Left lung (tissue), 10 donors: ENCODE results near the gene UBXN4. TPM values are rescaled to one million over a fixed set of nuclear protein-coding genes. Genes with fewer than 3 reads are reported as not detected.

ENCODE experiments used
- ATAC-seq: fragments of 200-7000 bp; cut with Tn5 transposase; one replicate; pipeline ENCODE4 v1.9.1; 2020; ENCODE audit warnings: moderate library complexity
- DNase-seq, 4 donors: peaks; one replicate each; pipeline ENCODE4 v3.0.0-alpha.2; 2013 to 2020
- H3K27ac ChIP-seq, 2 donors: fragments of 200-600 bp; sonication (generic) in 1 of 2; one replicate each; pipeline versions ENCODE4 v1.5.0 to v1.8.0; 2020 to 2021
- H3K27me3 ChIP-seq, 2 donors: fragments of 200-600 bp; sonication (generic) in 1 of 2; one replicate each; pipeline versions ENCODE4 v1.5.0 to v1.8.0; 2020 to 2021
- H3K36me3 ChIP-seq, 2 donors: fragments of 200-600 bp; sonication (generic) in 1 of 2; one replicate each; pipeline versions ENCODE4 v1.5.0 to v1.8.0; 2020 to 2021
- H3K4me1 ChIP-seq, 2 donors: fragments of 200-600 bp; one replicate each; pipeline ENCODE4 v1.8.0; 2021
- H3K4me3 ChIP-seq, 2 donors: fragments of 200-600 bp; sonication (generic) in 1 of 2; one replicate each; pipeline versions ENCODE4 v1.5.0 to v1.8.0; 2020 to 2021; ENCODE audit warnings: mild to moderate bottlenecking in 1 of 2
- H3K9me3 ChIP-seq, 2 donors: fragments of 200-600 bp; sonication (generic) in 1 of 2; one replicate each; pipeline versions ENCODE4 v1.5.0 to v1.8.0; 2020 to 2021
- intact Hi-C, 2 donors: fragments of 100-400 bp; cut with DNase I; formaldehyde crosslinking; loops; one replicate each; pipeline versions ENCODE4 v1.11.2 to v1.14.2; 2022
- polyA plus RNA-seq, 6 donors: library from polyadenylated mRNA; unstranded; fragments of 120-200 nt; gene quantifications; one replicate each; pipeline ENCODE4 v1.2.1, GENCODE V29; 2013; ENCODE audit not compliant: insufficient read length in 6 of 6
- total RNA-seq, 2 donors: library from RNA; stranded (reverse); fragmentation: NEBNext Ultra II Directional; extraction: Animal tissue kit (Norgen Biotek cat#: 25700); gene quantifications; one replicate each; pipeline ENCODE4 v1.2.1, GENCODE V29; 2021
- TF ChIP-seq, protein P1 (sequence below), 2 donors: fragments of 200-600 bp; sonication (generic) in 1 of 2; IDR thresholded peaks; one replicate each; pipeline versions ENCODE4 v1.5.0 to v1.8.0; 2021; ENCODE audit warnings: antibody characterized with exemption in 2 of 2
- donor health status: DM: no; HTN: yes; CAD: no.
- donor health status: DM: no; HTN: no; CAD: no.

Gene UBXN4
- total and polyA plus RNA-seq, 8 donors: 88.8 to 153 (median 136) TPM

DNA sequence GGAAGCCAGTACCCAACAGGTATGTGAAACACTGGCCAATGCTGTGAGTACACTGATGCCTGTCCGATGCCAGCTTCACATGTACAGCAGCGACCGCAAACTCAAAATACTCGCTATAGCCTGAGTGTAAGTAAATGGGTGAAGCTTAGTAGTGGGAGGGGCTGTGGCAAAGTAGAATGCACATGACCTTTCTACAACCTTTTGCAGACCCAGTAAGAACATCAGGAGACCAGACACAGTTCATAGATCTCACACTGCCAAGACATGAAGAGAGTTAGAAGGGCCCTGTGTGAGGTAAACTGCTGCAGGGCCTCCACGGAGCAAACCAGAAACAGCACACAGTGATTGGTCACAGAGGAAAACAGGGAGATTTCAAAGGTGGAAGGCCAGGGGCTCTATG is 9.1 kb upstream of the UBXN4 start:
- no peak overlapping the region for H3K27ac ChIP-seq
- no peaks in the 10 kb centered on the region for H3K4me1 ChIP-seq
- TF ChIP-seq, protein P1, sequence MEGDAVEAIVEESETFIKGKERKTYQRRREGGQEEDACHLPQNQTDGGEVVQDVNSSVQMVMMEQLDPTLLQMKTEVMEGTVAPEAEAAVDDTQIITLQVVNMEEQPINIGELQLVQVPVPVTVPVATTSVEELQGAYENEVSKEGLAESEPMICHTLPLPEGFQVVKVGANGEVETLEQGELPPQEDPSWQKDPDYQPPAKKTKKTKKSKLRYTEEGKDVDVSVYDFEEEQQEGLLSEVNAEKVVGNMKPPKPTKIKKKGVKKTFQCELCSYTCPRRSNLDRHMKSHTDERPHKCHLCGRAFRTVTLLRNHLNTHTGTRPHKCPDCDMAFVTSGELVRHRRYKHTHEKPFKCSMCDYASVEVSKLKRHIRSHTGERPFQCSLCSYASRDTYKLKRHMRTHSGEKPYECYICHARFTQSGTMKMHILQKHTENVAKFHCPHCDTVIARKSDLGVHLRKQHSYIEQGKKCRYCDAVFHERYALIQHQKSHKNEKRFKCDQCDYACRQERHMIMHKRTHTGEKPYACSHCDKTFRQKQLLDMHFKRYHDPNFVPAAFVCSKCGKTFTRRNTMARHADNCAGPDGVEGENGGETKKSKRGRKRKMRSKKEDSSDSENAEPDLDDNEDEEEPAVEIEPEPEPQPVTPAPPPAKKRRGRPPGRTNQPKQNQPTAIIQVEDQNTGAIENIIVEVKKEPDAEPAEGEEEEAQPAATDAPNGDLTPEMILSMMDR (IDR thresholded peaks at IDR 0.05): no peak
- no peak overlapping the region for H3K4me3 ChIP-seq
- DNase-seq (no peak), ATAC-seq (no peak)
- H3K36me3 ChIP-seq: no peaks in the 10 kb centered on the region
- no peaks in the 10 kb centered on the region for H3K9me3 ChIP-seq
- intact Hi-C loops: no loop called here
- H3K27me3 ChIP-seq: no peaks in the 10 kb centered on the region

DNA sequence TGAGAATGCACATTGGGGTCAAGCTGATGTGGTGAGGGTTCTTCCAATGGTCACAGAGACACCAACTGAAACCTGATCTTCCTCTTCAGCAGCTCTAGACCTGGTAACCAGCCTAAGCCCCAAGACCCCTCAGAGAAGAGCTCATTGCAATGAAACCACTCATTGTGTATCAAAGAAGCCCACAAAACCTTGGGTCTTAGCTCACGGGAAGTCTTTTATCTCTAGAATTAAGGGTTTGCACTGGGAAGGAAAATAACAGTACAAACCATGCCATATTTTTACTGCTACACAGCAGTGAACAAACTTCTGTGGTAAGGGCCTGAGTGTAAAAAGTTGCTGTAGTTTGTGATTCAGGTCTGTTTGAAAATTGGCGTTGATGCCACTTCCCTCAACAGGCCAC is 8.6 kb upstream of the UBXN4 start:
- H3K4me1 ChIP-seq: no peaks in the 10 kb centered on the region

DNA sequence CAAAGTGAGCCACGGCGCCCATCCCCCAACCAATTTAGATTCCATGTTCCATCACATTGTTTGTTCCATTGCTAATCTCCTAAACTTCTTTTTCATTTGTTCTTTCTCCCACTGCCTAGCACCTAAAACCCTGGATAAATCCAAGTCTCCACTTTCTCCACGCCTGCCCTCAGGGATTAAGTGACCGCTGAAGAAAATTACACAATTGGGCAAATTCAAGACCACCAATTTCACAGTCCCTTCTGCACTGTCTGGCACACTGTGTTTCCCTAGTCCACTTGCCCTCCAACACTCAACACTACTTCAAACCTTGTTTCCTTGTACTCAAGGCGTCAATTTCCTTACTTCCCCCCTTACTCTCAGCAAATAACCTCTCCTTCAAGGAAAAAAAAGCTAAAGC is 5.1 kb upstream of the UBXN4 start:
- no peaks in the 10 kb centered on the region for H3K4me1 ChIP-seq
- H3K27me3 ChIP-seq: no peaks in the 10 kb centered on the region
- no peak overlapping the region for H3K4me3 ChIP-seq
- no peak for ATAC-seq
- intact Hi-C loops: no loop called here
- H3K27ac ChIP-seq: no peak overlapping the region
- no peaks in the 10 kb centered on the region for H3K9me3 ChIP-seq
- H3K36me3 ChIP-seq: no peaks in the 10 kb centered on the region
- TF ChIP-seq, protein P1 (IDR thresholded peaks at IDR 0.05): no peak
- DNase-seq: no peak

More for the DNA sequence above, 8.6 kb upstream of the UBXN4 start:
- intact Hi-C loops: no loop called here
- Histone ChIP-seq H3K36me3 (no peaks in the 10 kb centered on the region), H3K27ac (no peak overlapping the region), H3K27me3 (no peaks in the 10 kb centered on the region), H3K9me3 (no peaks in the 10 kb centered on the region), H3K4me3 (no peak overlapping the region)
- no peak for ATAC-seq
- TF ChIP-seq, protein P1 (IDR thresholded peaks at IDR 0.05): no peak
- no peak for DNase-seq

DNA sequence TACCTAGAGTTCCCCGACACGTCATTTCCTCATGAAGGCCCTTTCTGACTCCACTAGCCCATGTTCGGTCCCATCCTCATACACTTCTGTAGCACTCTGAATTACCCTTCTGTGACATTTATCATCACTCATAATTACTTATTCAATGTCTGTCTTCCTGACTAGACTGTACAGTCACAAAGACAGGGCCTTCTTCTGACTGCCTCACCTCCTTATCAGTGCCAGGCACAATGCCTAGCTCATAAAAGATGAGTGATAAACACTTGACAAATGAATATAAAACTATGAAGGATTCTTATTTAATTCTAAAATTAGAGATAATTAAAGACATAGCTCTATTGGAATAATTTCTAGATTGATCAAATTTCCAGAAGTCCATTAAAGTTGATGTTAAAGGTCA is 1.4 kb upstream of the UBXN4 start:
- Histone ChIP-seq H3K27ac (no peak overlapping the region), H3K4me1 (peaks cover 12 to 24% of the 10 kb centered on the region in 2 donors), H3K4me3 (no peak overlapping the region), H3K27me3 (no peaks in the 10 kb centered on the region), H3K36me3 (no peaks in the 10 kb centered on the region), H3K9me3 (no peaks in the 10 kb centered on the region)
- no peak for DNase-seq
- ATAC-seq: no peak
- TF ChIP-seq, protein P1 (IDR thresholded peaks at IDR 0.05): no peak
- intact Hi-C loops: no loop called here

DNA sequence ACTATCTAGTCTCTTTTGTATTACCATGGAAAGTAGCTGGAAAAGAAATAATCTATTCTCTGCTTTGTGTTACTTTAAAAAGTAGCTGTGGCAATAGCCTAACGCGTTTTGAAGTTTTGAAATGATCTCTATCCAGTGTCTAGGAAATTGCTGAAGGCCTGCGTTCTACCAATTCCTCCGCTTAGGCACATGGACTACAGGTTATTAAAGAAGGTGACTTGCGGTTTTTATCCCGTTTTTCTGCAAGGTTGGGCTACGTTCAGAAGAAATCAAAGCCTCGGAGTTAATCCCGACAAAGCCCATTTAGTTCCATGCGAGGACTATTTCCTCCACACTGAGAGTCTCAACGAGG is 636 bp upstream of the UBXN4 start:
- TF ChIP-seq, protein P1 (IDR thresholded peaks at IDR 0.05): no peak
- DNase-seq (no peak), ATAC-seq (no peak)
- H3K27ac ChIP-seq: peak overlapping the region; percentile 97 to 100
- H3K27me3 ChIP-seq: no peaks in the 10 kb centered on the region
- peaks cover 12 to 32% of the 10 kb centered on the region in 2 donors for H3K4me1 ChIP-seq
- intact Hi-C loops: no loop called here
- H3K4me3 ChIP-seq: peak overlapping the region in 1 of 2 donors; percentile 78
- H3K36me3 ChIP-seq: no peaks in the 10 kb centered on the region
- H3K9me3 ChIP-seq: no peaks in the 10 kb centered on the region
